Mesothelial cell of epicardium (in vitro differentiated cells): ENCODE data around the gene BCL2L2. TPM values are rescaled to one million over a fixed set of nuclear protein-coding genes. Genes with fewer than 3 reads are reported as not detected.
"Not testable (repeated sequence)": the region's sequence is repeated elsewhere in the genome, so short reads cannot be mapped to it uniquely, and the experiment has no call there.

Experiments used
- DNase-seq, 2 experiments: peaks; one replicate each; pipeline ENCODE4 v3.0.0; 2021; ENCODE audit warnings: low spot score in 2 of 2; ENCODE audit not compliant: unreplicated experiment in 2 of 2
- H3K27ac Mint-ChIP-seq: 2 replicates; pipeline ENCODE4 v1.8.0; 2021; ENCODE audit warnings: mixed read lengths
- H3K27me3 Mint-ChIP-seq: 2 replicates; pipeline ENCODE4 v1.8.0; 2021; ENCODE audit warnings: low read depth, mixed read lengths
- H3K36me3 Mint-ChIP-seq: 2 replicates; pipeline ENCODE4 v1.8.0; 2021; ENCODE audit warnings: mixed read lengths
- H3K4me1 Mint-ChIP-seq: 2 replicates; pipeline ENCODE4 v1.8.0; 2021; ENCODE audit warnings: mixed read lengths
- H3K4me3 Mint-ChIP-seq: 2 replicates; pipeline ENCODE4 v1.8.0; 2021; ENCODE audit warnings: mild to moderate bottlenecking, moderate library complexity, mixed read lengths
- H3K9me3 Mint-ChIP-seq: 2 replicates; pipeline ENCODE4 v1.8.0; 2021; ENCODE audit warnings: mixed read lengths
- CTCF ChIP-seq: fragments of 200-600 bp; sonication (generic); IDR thresholded peaks from one replicate; pipeline ENCODE4 v1.5.0; 2021; ENCODE audit warnings: antibody characterized with exemption; ENCODE audit not compliant: unreplicated experiment
- total RNA-seq: library from RNA; stranded (reverse); gene quantifications from 3 replicates; pipeline ENCODE4 v1.2.1, GENCODE V29; 2021

The BCL2L2 gene, protein sequence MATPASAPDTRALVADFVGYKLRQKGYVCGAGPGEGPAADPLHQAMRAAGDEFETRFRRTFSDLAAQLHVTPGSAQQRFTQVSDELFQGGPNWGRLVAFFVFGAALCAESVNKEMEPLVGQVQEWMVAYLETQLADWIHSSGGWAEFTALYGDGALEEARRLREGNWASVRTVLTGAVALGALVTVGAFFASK
- total RNA-seq, result 27.1 to 30.1 TPM (median 27.9 TPM) in 3 replicates

GRCh38 chr14:23306412-23307145 lies at the start of gene BCL2L2:
Gene BCL2L2, plus strand, starts transcription at chr14:23306833. Its CDS starts 935 bp downstream, at chr14:23307768.
- H3K9me3 Mint-ChIP-seq, result no peaks in the 10 kb centered on the region
- H3K36me3 Mint-ChIP-seq, result peaks cover 3% of the 10 kb centered on the region
- H3K4me1 Mint-ChIP-seq, result peaks cover 31% of the 10 kb centered on the region
- peak; percentile 73 to 87 for DNase-seq
- H3K27me3 Mint-ChIP-seq, result no peaks in the 10 kb centered on the region
- peak within 1 kb of the TSS; percentile 94 for H3K27ac Mint-ChIP-seq
- peak within 1 kb of the TSS; percentile 95 for H3K4me3 Mint-ChIP-seq
- no peak for TF ChIP-seq CTCF

GRCh38 chr14:23258256-23258655 lies 48.4 kb upstream of the BCL2L2 start:
- peaks cover 11% of the 10 kb centered on the region for H3K27me3 Mint-ChIP-seq
- H3K9me3 Mint-ChIP-seq, result no peaks in the 10 kb centered on the region
- no peak overlapping the region for H3K27ac Mint-ChIP-seq
- H3K4me1 Mint-ChIP-seq, result no peaks in the 10 kb centered on the region
- no peak overlapping the region for H3K4me3 Mint-ChIP-seq
- DNase-seq, result no peak
- no peak for TF ChIP-seq CTCF
- no peaks in the 10 kb centered on the region for H3K36me3 Mint-ChIP-seq

GRCh38 chr14:23259426-23259825 lies 47.2 kb upstream of the BCL2L2 start:
- TF ChIP-seq CTCF, result no peak
- Mint-ChIP-seq H3K36me3 (no peaks in the 10 kb centered on the region), H3K27me3 (peaks cover 12% of the 10 kb centered on the region), H3K9me3 (no peaks in the 10 kb centered on the region), H3K27ac (no peak overlapping the region), H3K4me3 (no peak overlapping the region), H3K4me1 (no peaks in the 10 kb centered on the region)
- DNase-seq, result no peak

DNA sequence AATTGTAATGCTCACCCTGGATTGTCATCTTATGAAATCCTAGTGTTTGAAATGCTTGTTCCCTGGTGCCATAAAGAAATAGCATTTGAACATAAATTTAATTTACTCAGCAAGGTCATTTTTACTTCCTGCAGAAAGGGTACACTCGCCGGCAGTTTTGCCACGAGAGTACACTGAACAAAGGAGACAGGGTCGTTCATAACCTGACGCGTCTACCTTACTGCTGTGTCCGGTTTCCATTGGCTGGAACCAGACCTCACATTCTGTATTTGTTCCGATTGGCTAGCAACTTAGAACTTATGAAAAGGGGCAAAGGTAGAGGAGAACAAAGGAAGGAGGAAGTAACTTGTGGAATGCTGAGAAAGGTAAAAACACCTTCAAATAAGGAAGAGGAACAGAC lies 45.8 kb upstream of the BCL2L2 start:
- not testable (repeated sequence) for DNase-seq, H3K27ac Mint-ChIP-seq, H3K36me3 Mint-ChIP-seq, H3K4me3 Mint-ChIP-seq, H3K9me3 Mint-ChIP-seq, H3K4me1 Mint-ChIP-seq
- H3K27me3 Mint-ChIP-seq, result peaks cover 14% of the 10 kb centered on the region

DNA sequence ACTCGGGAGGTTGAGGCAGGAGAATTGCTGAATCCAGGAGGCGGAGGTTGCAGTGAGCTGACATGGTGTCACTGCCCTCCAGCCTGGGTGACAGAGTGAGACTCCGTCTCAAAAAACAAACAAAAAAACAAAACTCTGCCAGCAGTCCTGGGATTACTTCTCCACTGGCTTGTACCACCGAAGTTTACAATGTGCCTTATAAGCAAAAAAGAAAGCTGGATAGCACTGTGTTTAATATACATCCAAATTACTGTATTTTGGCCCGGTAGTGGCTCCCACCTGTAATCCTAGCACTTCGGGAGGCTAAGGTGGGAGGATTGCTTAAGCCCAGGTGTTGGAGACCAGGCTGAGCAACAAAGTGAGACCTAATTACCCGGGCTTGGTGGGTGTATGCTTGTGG lies 37.4 kb upstream of the BCL2L2 start:
- no peak for TF ChIP-seq CTCF
- DNase-seq, result no peak
- Mint-ChIP-seq H3K4me3 (no peak overlapping the region), H3K9me3 (peaks cover 3% of the 10 kb centered on the region), H3K27me3 (peaks cover 2% of the 10 kb centered on the region), H3K36me3 (peaks cover 2% of the 10 kb centered on the region), H3K27ac (no peak overlapping the region), H3K4me1 (no peaks in the 10 kb centered on the region)

- Mint-ChIP-seq H3K4me3 (no peak overlapping the region), H3K27me3 (no peaks in the 10 kb centered on the region), H3K9me3 (peaks cover 3% of the 10 kb centered on the region), H3K36me3 (peaks cover 28% of the 10 kb centered on the region), H3K27ac (no peak overlapping the region), H3K4me1 (no peaks in the 10 kb centered on the region)
- no peak for DNase-seq
- no peak for TF ChIP-seq CTCF
These were observed 31.2 kb upstream of the BCL2L2 start for GRCh38 chr14:23275412-23275811.
